ENCODE measurements around the gene APLP1.
"Not testable (repeated sequence)": the region's sequence is repeated elsewhere in the genome, so short reads cannot be mapped to it uniquely, and the experiment has no call there.

The APLP1 gene

DNA sequence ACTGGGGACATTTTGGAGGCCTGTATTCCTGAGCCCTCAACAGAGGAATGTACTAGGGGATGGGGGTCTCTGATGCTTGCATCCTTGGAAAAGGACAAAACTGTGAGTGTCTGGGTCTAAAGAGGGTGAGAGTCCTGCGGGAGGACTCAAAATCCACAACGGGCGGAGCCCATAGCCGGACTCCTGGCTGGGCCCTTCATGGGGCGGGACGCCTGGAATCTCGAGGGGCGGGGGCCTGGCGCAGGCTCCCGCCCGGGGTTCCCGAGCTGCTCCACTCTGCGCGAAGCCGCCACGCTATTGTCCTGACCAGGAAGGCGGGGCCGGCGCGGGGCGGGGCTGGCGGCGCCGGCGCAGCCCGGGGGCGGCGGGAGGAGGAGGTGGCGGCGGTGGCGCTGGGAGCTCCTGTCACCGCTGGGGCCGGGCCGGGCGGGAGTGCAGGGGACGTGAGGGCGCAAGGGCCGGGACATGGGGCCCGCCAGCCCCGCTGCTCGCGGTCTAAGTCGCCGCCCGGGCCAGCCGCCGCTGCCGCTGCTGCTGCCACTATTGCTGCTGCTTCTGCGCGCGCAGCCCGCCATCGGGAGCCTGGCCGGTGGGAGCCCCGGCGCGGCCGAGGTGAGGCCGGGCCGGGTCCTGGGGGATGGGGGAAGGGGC, at the start of gene APLP1:
Gene APLP1 (plus strand): TSS at position 403 of the 651 bp plus-strand sequence. CDS start 63 bp downstream, at position 466.
- peak; percentile 66 for DNase-seq (ENCODE audit: low read depth)

DNA sequence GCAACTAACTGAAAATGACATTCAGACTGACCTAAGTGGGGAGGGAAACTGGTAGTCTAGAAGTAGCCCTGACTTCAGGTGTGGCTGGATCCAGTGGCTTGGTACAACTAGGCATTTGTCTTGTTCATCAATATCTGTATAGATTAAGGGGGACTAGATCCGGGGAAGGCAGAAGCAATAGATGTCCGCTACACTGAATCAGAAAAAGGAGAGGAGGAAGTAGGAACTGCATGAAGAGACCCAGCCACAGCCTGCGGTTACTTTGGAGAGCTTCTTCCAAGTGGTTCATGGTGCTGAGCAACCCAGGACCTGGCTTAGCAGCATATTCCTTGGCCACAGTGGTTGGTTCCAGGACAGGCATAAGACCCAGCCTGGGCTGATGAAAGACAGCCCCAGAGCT, 45.8 kb upstream of the APLP1 start:
- DNase-seq (ENCODE audit: low read depth): no peak

DNA sequence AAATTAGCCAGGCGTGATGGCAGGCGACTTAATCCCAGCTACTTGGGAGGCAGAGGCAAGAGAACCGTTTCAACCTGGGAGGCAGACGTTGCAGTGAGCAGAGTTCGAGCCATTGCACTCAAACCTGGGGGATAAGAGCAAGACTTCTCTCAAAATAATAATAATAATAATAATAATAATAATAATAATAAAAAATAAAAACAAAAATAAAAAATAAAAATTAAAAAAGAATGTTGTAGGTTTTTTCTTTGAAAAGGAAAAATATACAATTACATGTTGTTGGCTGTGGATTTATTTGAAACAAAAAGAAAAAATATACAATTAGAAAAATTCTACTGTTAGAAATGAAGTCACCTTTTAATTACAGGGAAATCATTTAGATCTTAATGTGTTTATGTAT, 44.2 kb upstream of the APLP1 start:
- DNase-seq (ENCODE audit: low read depth): no peak

DNA sequence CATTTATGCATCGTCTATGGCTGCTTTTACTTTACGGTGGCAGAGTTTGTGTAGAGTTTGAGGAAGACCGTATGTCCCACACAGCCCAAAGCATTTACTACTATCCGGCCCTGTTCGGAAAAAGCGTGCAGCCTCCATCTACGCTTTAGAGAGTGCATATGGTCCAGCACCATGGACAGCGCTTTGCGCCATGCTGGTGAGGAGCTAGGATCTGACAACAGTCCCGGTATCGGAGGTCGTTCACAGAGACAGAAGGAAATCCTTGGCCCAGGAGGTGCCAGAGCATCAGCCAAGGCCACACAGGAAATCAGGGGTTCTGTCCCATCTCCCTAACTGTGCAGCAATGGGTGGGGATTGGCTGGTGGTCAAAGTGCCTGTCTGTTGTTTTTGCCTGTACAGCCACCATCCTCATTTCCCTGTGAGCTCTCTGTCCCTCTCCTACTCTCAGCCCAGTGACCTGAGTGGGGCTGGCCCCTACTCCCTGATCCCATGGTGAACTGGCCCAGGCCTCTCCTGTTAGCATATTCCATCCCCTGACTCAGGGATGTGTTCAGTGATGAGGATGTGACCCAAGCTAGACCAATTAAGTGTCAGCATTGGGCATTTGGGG, 39.6 kb upstream of the APLP1 start:
- peak; percentile 19 for DNase-seq (ENCODE audit: low read depth)

DNA sequence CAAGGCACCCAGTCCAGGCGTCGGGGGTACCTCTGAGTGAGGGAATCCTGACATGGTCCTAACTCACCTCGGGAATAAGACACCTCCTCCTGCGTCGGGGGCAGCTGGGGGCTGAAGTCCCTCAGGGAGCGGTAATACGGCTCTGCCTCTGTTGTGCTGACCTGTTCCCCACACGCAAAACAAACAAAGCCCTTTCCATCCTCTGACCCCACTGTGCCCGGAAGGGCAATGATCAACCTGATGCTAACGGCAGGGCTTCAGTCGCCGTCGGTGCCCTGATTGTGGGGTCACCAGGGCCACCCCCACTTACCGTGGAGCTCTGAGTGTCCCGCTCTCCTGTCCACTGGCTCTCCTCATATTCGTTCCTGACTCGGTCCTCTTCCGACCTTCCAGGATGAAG, 37.4 kb upstream of the APLP1 start:
- no peak for DNase-seq (ENCODE audit: low read depth)

DNA sequence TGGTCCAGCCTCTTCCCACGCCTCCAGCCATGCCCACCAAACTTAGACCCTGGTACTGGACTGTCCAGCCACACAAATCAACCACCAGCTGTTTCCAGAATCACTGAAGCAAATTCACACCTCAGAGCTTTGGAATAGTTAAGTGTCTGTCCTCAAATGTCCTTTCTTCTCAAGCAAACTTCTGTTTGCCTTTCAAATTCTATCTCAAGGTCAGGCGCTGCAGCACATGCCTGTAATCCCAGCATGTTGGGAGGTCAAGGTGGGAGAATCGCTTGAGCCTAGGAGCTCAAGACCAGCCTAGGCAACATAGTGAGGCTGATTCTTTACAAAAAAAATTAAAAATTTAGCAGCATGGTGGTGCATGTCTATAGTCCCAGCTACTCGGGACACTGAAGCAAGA, 36.3 kb upstream of the APLP1 start:
- DNase-seq (ENCODE audit: low read depth): no peak

DNA sequence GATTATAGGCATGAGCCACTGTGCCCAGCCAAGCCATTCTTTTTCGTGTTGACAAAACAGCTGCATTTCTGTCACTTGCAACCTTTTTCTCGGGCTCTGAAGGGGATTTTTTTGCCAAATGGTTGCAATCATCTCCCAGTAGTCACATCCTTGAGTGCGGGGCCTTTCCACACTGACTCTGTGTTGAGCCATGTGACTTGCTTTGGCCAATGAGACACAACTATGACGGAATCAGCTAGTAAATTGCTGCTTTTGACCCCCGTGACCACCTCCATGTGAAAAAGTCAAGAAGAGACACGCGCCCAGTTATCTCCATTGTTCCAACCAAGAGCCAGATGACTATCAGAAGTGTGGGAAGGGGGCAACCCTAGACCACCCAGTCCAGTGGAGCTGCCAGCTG, 34.4 kb upstream of the APLP1 start:
- DNase-seq (ENCODE audit: low read depth): no peak

DNA sequence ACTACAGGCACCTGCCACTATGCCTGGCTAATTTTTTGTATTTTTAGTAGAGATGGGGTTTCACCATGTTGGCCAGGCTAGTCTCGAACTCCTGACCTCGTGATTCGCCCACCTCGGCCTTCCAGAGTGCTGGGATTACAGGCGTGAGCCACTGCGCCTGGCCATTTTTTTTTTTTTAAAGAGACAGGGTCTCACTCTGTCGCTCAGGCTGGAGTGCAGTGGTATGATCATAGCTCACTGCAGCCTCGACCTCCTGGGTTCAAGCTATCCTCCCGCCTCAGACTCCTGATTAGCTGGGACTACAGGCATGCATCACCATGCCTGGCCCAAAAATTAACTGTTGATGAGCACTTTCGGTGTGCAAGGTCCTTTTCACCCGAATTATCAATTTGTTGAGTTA, 32.3 kb upstream of the APLP1 start:
- not testable (repeated sequence) for DNase-seq (ENCODE audit: low read depth)

DNA sequence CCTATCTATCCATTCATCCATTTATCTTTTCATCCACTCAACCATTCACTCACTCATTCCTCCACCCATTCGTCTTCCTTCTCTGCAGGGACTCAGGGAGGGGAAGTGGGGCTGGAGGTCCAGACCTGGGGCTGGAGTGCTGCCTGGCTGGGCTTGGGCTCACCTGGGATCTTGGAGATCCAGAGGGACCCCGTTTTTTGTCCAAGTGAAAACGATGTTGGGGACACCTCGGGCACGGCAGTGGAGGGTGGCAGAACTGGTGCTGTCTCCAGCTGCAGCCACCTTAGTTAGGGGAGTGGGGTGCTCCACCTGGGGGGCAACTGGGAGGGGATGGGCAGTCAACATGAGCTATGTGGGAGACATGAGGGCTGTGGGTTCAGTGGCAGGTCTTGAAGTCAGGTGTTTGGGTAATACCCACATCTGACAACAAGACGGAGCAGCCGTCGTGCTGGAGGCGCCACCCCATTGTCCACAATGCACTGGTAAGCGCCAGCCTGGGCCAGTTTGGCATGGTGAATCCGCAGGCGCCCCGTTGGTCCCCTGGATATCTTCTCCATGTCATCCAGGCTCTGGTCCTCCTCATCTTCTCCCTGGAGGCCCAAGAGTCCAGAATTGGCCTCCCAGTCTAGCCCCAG, 26.3 kb upstream of the APLP1 start:
- no peak for DNase-seq (ENCODE audit: low read depth)

DNA sequence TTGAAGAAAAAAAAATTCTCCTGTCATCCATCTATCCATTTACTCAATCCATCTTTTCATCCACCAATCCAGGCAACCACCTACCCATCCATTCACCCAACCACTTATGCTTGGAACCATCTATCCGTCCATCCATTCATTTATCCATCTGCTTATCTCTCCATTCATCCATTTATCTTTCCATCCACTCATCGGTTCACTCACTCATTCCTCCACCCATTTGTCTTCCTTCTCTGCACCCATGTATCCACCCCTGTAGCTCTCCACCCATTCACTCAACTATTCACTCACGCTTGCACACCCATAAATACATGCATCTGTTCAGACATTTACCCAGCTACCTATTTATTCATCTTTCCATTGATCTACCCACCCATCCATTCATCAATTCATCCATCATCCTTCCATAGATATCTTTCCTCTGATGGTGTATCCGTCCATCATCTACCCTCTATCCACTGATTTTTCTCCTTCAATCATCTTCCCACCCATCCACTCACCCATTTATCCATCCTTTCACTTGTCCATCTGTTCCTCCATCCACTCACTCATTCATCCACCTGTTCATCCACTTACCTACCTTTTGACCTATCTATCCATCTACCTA, 25.6 kb upstream of the APLP1 start:
- DNase-seq (ENCODE audit: low read depth): no peak

DNA sequence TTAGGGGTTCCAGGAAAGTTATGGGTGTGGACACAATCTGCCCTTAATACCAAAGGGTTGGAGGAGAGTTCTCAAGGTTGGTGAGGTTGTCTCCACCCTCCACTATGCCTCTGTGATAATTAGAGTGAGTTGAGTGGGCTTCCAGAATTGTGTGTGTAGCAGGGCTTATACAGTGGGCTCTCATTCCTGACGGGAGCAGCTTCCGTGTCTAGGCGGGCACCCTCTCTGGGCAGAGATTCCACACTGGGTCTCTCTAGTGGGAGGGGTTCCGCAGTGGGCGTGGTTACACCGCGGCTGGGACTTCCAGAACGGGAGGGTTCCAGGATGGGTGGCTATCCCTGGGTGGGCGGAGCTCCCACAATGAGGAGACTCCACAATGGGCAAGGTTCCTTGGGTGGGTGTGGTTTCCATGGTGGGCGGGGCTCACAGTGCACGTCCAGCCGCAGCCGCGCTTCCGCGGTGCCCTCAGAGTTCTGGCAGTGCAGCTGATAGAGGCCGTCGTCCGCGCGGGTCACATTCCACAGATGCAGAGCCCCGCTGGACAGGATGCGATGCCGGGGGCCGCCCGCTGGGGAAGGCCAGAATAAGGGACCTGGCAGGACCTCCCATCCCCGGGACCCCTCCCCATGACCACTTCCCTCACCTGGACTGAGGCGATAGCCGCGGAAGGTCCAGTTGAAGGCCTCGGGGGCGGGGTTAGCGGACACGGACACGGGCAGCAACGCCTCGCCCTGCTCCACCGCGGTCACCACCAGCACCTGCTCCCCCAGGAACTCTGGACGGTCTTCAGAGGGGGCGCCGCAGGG, 24.5 kb upstream of the APLP1 start:
- DNase-seq (ENCODE audit: low read depth): no peak

DNA sequence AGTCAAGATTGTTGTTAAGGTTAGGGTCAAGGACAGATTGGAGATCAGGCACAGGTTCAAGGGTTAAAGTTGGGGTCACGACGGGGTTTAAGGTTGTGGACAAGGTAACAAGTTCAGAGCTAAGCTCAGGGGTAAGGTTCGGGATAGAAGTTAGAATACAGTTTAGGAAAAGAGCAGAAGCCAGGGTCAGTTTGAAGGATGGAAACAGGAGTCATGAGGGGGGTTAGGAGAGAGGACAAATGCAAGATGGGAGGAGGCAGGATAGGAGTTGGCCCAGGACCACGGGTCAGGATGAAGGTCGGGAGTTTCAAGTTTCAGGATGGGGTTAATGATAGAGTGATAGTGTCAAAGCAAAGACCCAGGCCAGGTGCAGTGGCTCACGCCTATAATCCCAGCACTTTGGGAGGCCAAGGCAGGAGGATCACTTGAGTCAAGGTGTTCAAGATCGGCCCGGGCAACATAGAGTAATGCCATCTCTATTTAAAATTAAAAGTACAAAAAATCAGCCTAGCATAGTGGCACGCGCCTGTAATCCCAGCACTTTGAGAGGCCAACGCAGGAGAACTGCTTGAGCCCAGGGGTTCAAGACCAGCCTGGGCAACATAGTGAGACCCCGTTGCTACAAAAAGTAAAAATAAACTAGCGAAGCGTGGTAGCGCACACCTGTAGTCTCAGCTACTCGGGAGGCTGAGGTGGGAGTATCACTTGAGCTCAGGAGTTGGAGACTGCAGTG, 23.7 kb upstream of the APLP1 start:
- no peak for DNase-seq (ENCODE audit: low read depth)

DNA sequence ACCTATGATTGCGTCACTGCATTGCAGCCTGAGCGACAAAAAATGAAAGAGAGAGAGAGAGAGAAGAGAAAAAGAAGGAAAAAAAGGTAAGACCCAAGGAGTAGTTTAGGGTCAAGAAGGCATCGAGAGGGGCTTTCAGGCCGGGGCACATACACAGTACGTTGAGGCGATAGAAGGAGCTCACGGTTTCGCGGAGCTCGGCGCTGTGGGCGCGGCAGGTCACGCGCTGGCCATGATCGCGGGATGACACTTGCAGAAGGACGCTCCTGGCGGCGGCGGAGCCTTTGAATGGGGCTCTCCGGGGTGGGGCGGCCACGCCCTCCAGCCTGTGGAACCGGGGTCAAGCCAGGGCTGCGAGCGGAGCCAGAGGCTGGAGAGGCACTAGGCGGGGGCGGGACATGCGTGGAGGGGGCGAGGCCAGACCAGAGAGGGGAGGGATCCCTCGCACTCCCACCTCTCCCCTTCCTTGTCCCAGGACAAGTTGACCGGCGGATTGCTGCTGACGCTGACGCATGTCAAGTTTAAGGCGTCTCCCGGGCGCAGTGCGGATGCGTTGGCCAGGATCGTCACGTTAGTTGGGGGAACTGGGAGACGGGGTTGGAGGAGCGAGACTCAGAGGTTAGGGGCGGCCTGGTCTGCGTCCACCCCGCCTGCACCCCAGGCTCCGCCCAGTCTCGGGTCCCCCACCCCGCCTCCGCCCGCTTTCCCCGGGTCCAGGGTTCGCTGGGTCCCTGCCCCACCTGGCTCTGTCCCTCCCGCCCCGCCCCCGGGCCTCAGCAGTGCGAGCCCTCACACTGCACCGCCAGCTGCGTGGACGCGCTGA, 22.9 kb upstream of the APLP1 start:
- no peak for DNase-seq (ENCODE audit: low read depth)

DNA sequence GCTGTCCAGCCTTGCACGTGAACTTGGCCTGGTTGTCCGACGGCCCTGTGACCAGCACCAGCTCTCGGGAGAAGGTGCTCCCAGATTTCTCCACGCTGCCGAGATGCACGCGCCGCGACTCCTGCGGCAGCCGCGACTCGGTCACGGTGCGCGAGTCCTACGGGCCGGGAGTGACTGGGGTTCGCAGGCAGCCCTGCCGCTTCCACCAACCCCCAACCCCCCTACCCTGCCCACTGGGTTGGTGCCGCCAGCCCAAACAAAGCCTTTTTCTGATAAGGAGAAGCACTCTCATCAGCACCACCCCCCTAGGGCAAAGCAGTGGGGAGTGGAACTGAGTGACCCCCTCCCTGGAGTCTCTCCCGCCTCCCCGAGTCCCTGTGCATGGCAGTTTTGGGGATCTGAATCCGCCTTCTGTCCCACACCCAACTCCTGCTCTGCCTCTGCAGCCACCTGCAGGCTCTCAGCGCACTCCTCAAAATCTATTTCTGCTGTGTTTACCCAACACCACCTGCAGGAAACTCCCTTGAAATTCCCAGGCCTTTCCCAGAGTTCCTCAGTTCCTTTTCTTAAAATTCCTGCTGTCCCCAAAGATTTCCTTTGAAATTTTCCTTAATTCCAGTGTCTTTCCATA, 22.2 kb upstream of the APLP1 start:
- DNase-seq (ENCODE audit: low read depth): no peak

DNA sequence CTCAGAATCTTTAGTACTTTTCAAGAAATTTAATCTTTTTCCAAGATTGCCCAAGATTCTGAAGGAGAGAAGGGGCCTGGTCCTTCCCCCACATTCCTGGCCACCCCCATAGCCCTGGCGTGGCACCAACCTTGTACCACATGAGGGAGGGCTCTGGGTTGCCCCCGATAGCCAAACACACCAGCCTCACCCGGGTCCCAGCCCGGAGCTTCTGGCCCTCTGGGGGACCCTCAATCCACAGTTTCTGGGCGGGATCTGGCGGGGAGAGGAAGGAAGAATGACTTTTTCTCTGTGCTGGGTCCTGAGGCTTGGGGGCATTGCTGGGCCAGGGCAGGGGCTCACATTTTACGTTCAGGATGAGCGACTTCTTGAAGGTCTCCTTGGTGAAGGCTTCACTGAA, 20.5 kb upstream of the APLP1 start:
- DNase-seq (ENCODE audit: low read depth): no peak

DNA sequence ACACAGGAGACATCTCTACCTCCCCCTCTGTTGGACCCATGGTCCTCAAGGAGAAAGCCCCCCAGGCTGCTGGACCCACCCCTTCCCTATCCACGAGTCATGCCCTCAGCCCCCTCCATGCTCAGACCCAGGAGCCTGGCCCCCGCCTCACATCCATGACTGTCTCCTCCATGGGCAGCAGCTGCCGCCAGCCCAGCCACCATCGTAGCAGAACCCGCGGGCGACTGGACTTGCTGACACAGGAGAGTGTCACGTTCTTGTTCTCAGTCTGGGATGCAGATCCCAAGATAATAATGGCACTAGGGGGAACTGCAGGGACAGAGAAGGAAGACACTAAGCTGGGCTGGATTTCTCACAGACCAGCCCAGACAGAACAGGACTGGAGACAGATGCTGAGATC, 19.9 kb upstream of the APLP1 start:
- no peak for DNase-seq (ENCODE audit: low read depth)

DNA sequence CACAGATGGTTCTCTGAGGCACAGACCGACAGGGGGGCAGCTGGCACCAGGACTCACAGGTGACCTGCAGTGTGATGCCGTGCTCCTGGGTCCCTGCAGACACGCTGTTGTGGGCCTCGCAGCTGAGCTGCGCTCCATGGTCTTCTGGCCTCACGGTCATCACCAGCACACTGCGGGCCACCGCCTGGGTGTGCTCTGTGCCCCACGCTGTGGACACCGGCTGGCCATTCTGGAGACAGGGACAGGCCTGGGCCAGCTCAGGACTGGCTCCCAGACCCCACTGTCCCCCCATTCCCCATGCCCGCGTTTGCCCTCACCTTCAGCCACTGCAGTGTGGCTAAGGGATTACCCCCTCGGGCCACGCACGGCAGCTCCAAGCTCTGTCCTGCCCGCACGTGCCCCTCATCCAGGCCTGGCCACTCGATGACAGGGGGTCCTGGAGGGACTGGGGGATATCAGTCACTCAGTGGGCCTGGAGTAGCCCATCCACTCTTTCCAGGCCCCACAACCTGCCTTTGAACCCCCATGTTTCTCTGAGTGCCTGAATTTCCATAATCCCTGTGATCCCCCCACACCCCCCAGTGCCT, 19.4 kb upstream of the APLP1 start:
- no peak for DNase-seq (ENCODE audit: low read depth)

DNA sequence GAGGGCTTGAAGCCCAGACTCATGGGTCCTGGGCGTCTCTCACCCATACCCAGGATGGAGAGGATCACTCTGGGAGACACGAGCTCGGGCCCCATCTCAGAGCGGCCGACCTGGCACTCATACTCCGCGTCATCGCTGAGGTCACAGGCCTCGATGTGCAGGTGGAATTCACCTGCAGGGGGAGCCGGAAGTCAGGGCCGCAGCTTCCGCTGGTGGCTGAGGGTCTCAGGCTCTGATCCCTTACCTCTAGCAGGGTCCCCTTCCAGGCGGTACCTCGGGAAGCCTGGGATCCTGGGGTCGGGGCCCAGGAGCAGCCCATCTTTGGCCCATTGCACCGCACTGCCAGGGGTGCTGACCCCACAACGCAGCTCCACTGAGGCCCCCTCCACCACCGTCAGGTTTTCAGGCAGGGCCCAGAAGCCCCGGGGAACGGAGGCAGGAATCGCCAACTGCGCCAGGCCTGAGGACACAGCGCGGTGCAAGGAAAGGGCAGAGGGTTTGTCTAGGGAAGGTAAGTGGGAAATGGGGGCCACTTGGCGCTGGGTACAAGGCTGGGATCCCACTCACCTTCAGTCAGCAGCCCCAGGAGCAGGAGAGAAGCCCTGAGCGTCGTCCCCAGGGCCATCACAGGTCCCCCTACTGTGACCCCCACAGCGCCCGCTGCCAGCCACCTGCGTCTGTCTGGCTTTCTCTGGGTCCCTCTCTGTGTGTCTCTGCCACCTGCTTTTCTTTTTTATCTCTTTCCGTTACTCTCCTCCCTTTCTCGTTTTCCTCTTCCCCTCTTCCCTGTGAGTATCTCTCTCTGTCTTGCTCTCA, 17.0 kb upstream of the APLP1 start:
- no peak for DNase-seq (ENCODE audit: low read depth)
